ENCODE results near the gene TIMP3.

- TF ChIP-seq, protein P1, sequence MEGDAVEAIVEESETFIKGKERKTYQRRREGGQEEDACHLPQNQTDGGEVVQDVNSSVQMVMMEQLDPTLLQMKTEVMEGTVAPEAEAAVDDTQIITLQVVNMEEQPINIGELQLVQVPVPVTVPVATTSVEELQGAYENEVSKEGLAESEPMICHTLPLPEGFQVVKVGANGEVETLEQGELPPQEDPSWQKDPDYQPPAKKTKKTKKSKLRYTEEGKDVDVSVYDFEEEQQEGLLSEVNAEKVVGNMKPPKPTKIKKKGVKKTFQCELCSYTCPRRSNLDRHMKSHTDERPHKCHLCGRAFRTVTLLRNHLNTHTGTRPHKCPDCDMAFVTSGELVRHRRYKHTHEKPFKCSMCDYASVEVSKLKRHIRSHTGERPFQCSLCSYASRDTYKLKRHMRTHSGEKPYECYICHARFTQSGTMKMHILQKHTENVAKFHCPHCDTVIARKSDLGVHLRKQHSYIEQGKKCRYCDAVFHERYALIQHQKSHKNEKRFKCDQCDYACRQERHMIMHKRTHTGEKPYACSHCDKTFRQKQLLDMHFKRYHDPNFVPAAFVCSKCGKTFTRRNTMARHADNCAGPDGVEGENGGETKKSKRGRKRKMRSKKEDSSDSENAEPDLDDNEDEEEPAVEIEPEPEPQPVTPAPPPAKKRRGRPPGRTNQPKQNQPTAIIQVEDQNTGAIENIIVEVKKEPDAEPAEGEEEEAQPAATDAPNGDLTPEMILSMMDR (IDR thresholded peaks at IDR 0.05; ENCODE audit: low read length): no peak
- TF ChIP-seq EZH2 (optimal IDR thresholded peaks at IDR 0.05; ENCODE audit: low read depth, low read length) (no peak), EZH2phosphoT487 (IDR thresholded peaks at IDR 0.05; ENCODE audit: low read length) (no peak)
Observed at GRCh38 chr22:32837142-32837541, 35.6 kb downstream of the TIMP3 start.

All from MM.1S (cell line).